ENCODE data around the gene PYGL.
"Not testable (repeated sequence)": the region's sequence is repeated elsewhere in the genome, so short reads cannot be mapped to it uniquely, and the experiment has no call there.

Gene PYGL

DNA sequence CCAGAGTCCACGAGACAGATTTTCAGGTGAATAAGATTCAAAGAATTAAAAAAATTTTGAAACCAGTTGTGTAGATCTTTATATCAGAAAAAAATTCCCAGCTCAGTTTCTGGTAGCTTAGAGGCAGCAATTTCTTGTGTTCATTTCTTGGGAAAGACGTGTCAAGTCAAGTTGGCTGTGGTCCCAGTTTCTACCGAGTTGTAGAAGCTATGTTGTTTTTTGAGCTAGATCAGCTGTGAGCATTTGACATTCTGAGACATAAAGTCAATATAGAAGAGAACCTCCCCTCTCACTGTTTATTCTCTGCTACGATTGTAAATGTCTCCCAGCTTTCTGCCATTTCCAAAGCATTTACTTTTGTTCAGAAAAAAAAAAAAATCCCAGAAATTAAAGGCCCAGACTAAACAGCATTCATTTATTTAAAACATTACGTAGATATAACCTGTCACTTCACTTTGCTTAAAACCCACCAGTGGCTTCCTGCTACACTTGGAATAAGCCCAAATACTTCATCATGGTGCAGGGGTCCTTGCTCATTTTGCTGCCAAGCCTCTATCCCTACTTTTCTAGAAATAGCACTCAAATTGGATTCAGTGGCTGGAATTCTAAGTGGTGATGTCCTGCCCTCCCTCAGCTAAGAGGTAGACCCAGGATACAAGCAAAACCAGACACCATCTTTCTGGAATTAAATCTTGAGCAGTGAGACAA, 20.6 kb upstream of the PYGL start:
- Mint-ChIP-seq H3K27me3 (peaks cover 2% of the 10 kb centered on the region), H3K36me3 (no peaks in the 10 kb centered on the region), H3K4me3 (no peak overlapping the region), H3K27ac (no peak overlapping the region), H3K9me3 (ENCODE audit: low read depth) (no peaks in the 10 kb centered on the region), H3K4me1 (ENCODE audit: low read depth) (no peaks in the 10 kb centered on the region)

- Mint-ChIP-seq H3K36me3 (no peaks in the 10 kb centered on the region), H3K27ac (no peak overlapping the region), H3K4me1 (ENCODE audit: low read depth) (no peaks in the 10 kb centered on the region), H3K9me3 (ENCODE audit: low read depth) (no peaks in the 10 kb centered on the region), H3K4me3 (no peak overlapping the region), H3K27me3 (peaks cover 2% of the 10 kb centered on the region)
Measured at GRCh38 chr14:50963919-50964318, 19.6 kb upstream of the PYGL start.

GRCh38 chr14:50961605-50962221, 17.4 kb upstream of the PYGL start:
- Mint-ChIP-seq H3K4me3 (no peak overlapping the region), H3K36me3 (no peaks in the 10 kb centered on the region), H3K27ac (no peak overlapping the region), H3K9me3 (ENCODE audit: low read depth) (no peaks in the 10 kb centered on the region), H3K4me1 (ENCODE audit: low read depth) (no peaks in the 10 kb centered on the region), H3K27me3 (no peaks in the 10 kb centered on the region)

DNA sequence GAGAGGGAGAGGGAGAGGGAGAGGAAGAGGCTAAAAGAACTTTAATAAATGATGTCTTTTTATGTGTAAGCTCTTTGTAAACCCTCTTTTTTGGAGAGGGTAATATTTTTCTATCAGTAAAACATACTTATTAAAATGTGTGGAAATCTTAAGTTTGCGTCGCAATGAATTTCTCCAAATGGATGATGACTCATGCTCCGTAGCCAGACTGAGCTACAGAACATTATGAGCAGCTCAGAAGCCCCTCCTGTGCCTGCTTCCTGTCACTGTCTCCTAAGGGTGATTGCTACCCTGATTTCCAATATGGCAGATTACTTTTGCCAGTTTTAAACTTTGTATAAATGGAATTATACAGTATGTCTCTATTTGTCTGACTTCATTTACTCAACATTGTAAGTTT, 13.0 kb upstream of the PYGL start:
- peaks cover 3% of the 10 kb centered on the region for H3K4me1 Mint-ChIP-seq (ENCODE audit: low read depth)
- H3K27ac Mint-ChIP-seq = no peak overlapping the region
- H3K27me3 Mint-ChIP-seq = no peaks in the 10 kb centered on the region
- H3K36me3 Mint-ChIP-seq = no peaks in the 10 kb centered on the region
- H3K4me3 Mint-ChIP-seq = no peak overlapping the region
- no peaks in the 10 kb centered on the region for H3K9me3 Mint-ChIP-seq (ENCODE audit: low read depth)

- H3K36me3 Mint-ChIP-seq; H3K9me3 Mint-ChIP-seq (ENCODE audit: low read depth); H3K27me3 Mint-ChIP-seq; H3K4me3 Mint-ChIP-seq; H3K27ac Mint-ChIP-seq; H3K4me1 Mint-ChIP-seq (ENCODE audit: low read depth): not testable (repeated sequence)
Measured at GRCh38 chr14:50956421-50956820, 12.1 kb upstream of the PYGL start.

DNA sequence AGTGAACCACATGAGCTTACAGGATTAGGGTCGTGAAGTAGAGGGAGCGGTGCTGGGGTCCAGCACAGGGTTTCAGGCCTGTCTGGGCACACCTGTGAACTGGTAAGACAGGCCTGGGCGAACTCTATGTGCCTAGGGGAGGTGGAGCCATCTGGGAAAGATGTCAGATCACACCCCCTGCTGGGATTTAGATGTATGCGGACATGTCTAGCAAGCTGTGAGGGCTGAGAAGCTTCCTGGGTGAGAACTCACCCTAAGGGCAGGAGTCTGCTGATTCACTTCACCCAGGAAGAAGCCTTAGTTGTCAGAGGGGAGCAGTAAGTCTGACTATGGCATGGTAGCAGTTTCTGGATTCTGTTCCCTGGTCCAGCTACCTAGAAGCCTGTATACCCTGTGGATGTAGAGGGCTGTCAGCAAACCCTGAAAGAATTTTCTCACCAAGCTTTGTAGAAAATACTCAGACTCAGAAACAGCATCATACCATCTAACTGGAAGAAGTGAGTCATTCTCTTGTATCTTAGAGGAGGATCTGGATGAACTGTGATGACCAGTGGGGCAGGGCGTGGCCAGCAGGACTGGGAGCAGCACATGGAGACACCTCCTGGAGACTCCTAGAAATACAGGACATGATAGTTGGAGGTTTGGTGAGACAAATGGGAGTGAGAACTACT, 11.2 kb upstream of the PYGL start:
- Mint-ChIP-seq H3K9me3 (ENCODE audit: low read depth) (no peaks in the 10 kb centered on the region), H3K4me1 (ENCODE audit: low read depth) (peaks cover 3% of the 10 kb centered on the region), H3K4me3 (no peak overlapping the region), H3K27me3 (no peaks in the 10 kb centered on the region), H3K36me3 (no peaks in the 10 kb centered on the region), H3K27ac (no peak overlapping the region)

- no peaks in the 10 kb centered on the region for H3K9me3 Mint-ChIP-seq (ENCODE audit: low read depth)
- H3K4me3 Mint-ChIP-seq = no peak overlapping the region
- H3K27me3 Mint-ChIP-seq = no peaks in the 10 kb centered on the region
- H3K36me3 Mint-ChIP-seq = no peaks in the 10 kb centered on the region
- H3K27ac Mint-ChIP-seq = no peak overlapping the region
- H3K4me1 Mint-ChIP-seq (ENCODE audit: low read depth) = peaks cover 3% of the 10 kb centered on the region
Measured at GRCh38 chr14:50954811-50955372, 10.6 kb upstream of the PYGL start.

DNA sequence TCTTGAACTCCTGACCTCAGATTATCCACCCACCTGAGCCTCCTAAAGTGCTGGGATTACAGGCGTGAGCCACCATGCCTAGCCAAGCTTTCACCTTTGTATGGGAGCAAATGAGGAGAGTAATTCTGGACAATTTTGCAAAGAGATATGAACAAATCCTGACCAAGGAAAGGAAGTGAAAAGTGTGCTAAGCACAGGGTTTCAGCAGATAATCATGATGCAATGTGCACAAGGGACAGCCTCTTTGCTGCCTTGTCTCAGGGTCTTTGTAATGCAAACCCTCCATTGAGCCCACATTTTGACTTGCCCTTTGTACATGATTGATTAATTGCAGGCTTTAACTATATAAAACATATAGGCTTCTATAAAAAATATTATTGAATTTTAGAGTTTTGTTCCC, 9.2 kb upstream of the PYGL start:
- Mint-ChIP-seq H3K36me3 (no peaks in the 10 kb centered on the region), H3K4me3 (no peak overlapping the region), H3K27me3 (no peaks in the 10 kb centered on the region), H3K4me1 (ENCODE audit: low read depth) (peaks cover 3% of the 10 kb centered on the region), H3K27ac (no peak overlapping the region), H3K9me3 (ENCODE audit: low read depth) (no peaks in the 10 kb centered on the region)

DNA sequence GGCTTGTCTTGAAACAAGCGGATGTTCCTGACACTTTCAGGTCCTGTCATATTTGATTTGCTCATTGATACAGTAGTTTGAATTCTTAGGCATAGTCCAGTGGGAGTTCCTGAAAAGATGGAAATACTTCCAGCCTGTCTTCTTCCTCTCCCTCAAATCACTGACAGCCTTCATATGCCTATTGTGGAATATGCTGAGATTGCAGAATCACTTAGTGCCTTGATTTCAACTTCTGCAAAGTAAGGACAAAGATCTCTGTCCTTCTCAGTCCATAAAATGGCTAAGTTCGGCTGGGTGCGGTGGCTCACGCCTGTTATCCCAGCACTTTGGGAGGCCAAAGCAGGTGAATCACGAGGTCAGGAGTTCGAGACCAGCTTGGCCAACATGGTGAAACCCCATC, 6.7 kb upstream of the PYGL start:
- no peak overlapping the region for H3K4me3 Mint-ChIP-seq
- H3K36me3 Mint-ChIP-seq = no peaks in the 10 kb centered on the region
- H3K4me1 Mint-ChIP-seq (ENCODE audit: low read depth) = peaks cover 3% of the 10 kb centered on the region
- H3K27ac Mint-ChIP-seq = no peak overlapping the region
- no peaks in the 10 kb centered on the region for H3K9me3 Mint-ChIP-seq (ENCODE audit: low read depth)
- no peaks in the 10 kb centered on the region for H3K27me3 Mint-ChIP-seq

- Mint-ChIP-seq H3K27me3 (peaks cover 6% of the 10 kb centered on the region), H3K9me3 (ENCODE audit: low read depth) (no peaks in the 10 kb centered on the region), H3K36me3 (no peaks in the 10 kb centered on the region), H3K4me1 (ENCODE audit: low read depth) (peaks cover 10% of the 10 kb centered on the region), H3K4me3 (no peak overlapping the region), H3K27ac (no peak overlapping the region)
Measured at GRCh38 chr14:50948205-50948604, 3.9 kb upstream of the PYGL start.

GRCh38 chr14:50947446-50947845, 3.2 kb upstream of the PYGL start:
- Mint-ChIP-seq H3K27ac (no peak overlapping the region), H3K9me3 (ENCODE audit: low read depth) (no peaks in the 10 kb centered on the region), H3K27me3 (peaks cover 10% of the 10 kb centered on the region), H3K4me1 (ENCODE audit: low read depth) (peaks cover 10% of the 10 kb centered on the region), H3K36me3 (no peaks in the 10 kb centered on the region), H3K4me3 (no peak overlapping the region)

DNA sequence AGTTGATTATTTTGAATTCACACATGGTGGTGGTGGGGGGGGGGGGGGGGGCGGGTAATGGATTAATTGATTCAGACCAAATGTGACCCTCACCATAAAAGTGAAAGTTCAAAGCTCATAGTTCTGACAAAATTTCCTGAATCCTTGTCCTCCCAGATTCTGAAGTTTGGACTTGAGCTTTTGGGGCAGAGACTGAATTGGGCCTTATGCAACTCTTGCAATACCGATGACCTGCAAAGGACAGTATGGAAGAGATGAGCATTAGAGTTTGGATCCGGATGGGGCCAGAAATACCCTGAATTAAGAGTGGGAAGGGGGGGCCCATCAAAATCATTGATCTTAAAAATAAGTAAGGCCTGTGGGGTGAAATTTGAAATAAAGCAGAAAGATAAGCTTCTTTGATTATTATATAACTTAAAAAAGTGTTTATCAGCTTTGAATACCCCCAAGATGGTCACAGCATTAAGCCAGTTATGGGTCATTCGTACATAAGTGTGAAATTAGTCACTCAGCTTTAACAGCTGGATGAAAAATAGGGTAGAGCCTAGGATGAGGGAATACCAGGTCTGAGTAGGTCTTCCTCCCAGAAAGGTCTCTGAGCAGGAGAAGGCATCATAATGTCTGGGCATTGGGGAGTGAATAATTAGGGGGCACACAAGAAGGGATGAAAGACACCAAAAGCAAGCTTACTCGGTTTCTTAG, 2.1 kb upstream of the PYGL start:
- Mint-ChIP-seq H3K36me3 (no peaks in the 10 kb centered on the region), H3K4me3 (no peak overlapping the region), H3K9me3 (ENCODE audit: low read depth) (no peaks in the 10 kb centered on the region), H3K27me3 (peaks cover 13% of the 10 kb centered on the region), H3K4me1 (ENCODE audit: low read depth) (peaks cover 10% of the 10 kb centered on the region), H3K27ac (no peak overlapping the region)

GRCh38 chr14:50944647-50945413, 547 bp upstream of the PYGL start:
- peak overlapping the region; percentile 88 for H3K4me3 Mint-ChIP-seq
- no peaks in the 10 kb centered on the region for H3K9me3 Mint-ChIP-seq (ENCODE audit: low read depth)
- H3K4me1 Mint-ChIP-seq (ENCODE audit: low read depth) = peaks cover 10% of the 10 kb centered on the region
- H3K27ac Mint-ChIP-seq = no peak overlapping the region
- H3K27me3 Mint-ChIP-seq = peaks cover 22% of the 10 kb centered on the region
- H3K36me3 Mint-ChIP-seq = no peaks in the 10 kb centered on the region

DNA sequence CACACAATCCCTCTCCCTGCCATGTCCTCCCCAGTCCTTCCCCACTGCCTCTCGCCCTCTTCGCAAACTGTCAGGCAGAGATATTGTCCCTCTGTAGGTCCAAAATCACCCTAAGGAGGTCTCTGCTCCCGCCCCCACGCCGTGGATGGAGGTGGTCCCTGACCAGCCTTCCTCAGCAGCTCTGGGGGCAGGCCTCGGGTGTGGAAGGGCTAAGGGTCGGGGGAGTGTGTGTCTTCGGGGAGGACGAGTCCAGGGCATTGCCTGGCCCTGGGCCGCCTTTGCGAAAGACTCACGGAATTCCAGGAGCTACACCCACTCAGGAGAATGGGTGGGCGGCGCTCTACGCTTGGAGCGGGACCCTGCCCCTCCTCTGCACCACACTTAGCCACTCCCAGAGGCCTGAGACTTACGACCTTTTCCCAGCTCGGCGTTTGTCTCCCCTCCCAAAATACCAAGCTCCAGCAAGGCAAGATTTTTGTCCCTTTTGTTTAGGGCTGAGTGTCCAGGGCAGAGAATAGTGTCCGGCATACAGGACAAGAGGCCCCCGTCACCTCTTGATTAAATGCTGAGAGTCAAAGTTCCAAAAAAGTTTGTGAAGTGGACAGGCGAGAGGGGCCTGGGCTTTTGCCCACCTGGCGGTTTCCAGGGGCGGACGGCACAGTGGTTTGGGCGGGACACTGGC, 881 bp downstream of the PYGL start:
- no peak overlapping the region for H3K27ac Mint-ChIP-seq
- no peaks in the 10 kb centered on the region for H3K36me3 Mint-ChIP-seq
- peaks cover 22% of the 10 kb centered on the region for H3K27me3 Mint-ChIP-seq
- H3K9me3 Mint-ChIP-seq (ENCODE audit: low read depth) = no peaks in the 10 kb centered on the region
- H3K4me3 Mint-ChIP-seq = peak overlapping the region; percentile 74
- peaks cover 10% of the 10 kb centered on the region for H3K4me1 Mint-ChIP-seq (ENCODE audit: low read depth)
